BE2C (cell line): Measurements from ENCODE around the gene MYO18B. TPM values are rescaled to one million over a fixed set of nuclear protein-coding genes. Genes with fewer than 3 reads are reported as not detected.

ENCODE experiments used
- DNase-seq: peaks from one replicate; pipeline ENCODE4 v3.0.0-alpha.2; 2020
- H3K27me3 ChIP-seq: fragments of 250-450 bp; sonication (Bioruptor Pico); 2 replicates; pipeline ENCODE4 v1.5.1; 2020; ENCODE audit warnings: mild to moderate bottlenecking
- H3K36me3 ChIP-seq: fragments of 250-450 bp; sonication (Bioruptor Pico); 2 replicates; pipeline ENCODE4 v1.5.1; 2020; ENCODE audit warnings: mild to moderate bottlenecking
- H3K4me1 ChIP-seq: fragments of 250-450 bp; sonication (Bioruptor Pico); 2 replicates; pipeline ENCODE4 v1.5.1; 2020
- H3K4me3 ChIP-seq: 2 replicates; pipeline ENCODE4 v1.5.1; 2011; ENCODE audit warnings: low read depth, low read length
- H3K9me3 ChIP-seq: fragments of 250-450 bp; sonication (Bioruptor Pico); 2 replicates; pipeline ENCODE4 v1.5.1; 2020
- polyA plus RNA-seq: library from polyadenylated mRNA; unstranded; fragments of >200 nt; gene quantifications from one replicate; pipeline ENCODE4 v1.2.1, GENCODE V29; 2012; ENCODE audit warnings: low read depth, missing spikeins; ENCODE audit not compliant: insufficient read length, insufficient read depth
- TF ChIP-seq, protein P1 (sequence below): IDR thresholded peaks from 2 replicates; pipeline ENCODE4 v1.5.1; 2012; ENCODE audit warnings: mild to moderate bottlenecking, low read depth, low read length

MYO18B gene, protein sequence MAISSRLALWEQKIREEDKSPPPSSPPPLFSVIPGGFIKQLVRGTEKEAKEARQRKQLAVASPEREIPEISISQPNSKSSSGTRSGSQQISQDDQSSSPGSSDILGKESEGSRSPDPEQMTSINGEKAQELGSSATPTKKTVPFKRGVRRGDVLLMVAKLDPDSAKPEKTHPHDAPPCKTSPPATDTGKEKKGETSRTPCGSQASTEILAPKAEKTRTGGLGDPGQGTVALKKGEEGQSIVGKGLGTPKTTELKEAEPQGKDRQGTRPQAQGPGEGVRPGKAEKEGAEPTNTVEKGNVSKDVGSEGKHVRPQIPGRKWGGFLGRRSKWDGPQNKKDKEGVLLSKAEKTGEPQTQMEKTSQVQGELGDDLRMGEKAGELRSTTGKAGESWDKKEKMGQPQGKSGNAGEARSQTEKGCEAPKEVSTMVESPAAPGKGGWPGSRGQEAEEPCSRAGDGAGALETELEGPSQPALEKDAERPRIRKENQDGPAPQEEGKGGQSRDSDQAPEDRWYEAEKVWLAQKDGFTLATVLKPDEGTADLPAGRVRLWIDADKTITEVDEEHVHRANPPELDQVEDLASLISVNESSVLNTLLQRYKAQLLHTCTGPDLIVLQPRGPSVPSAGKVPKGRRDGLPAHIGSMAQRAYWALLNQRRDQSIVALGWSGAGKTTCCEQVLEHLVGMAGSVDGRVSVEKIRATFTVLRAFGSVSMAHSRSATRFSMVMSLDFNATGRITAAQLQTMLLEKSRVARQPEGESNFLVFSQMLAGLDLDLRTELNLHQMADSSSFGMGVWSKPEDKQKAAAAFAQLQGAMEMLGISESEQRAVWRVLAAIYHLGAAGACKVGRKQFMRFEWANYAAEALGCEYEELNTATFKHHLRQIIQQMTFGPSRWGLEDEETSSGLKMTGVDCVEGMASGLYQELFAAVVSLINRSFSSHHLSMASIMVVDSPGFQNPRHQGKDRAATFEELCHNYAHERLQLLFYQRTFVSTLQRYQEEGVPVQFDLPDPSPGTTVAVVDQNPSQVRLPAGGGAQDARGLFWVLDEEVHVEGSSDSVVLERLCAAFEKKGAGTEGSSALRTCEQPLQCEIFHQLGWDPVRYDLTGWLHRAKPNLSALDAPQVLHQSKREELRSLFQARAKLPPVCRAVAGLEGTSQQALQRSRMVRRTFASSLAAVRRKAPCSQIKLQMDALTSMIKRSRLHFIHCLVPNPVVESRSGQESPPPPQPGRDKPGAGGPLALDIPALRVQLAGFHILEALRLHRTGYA (N-terminal part only)
- 1.8 TPM for polyA plus RNA-seq

DNA sequence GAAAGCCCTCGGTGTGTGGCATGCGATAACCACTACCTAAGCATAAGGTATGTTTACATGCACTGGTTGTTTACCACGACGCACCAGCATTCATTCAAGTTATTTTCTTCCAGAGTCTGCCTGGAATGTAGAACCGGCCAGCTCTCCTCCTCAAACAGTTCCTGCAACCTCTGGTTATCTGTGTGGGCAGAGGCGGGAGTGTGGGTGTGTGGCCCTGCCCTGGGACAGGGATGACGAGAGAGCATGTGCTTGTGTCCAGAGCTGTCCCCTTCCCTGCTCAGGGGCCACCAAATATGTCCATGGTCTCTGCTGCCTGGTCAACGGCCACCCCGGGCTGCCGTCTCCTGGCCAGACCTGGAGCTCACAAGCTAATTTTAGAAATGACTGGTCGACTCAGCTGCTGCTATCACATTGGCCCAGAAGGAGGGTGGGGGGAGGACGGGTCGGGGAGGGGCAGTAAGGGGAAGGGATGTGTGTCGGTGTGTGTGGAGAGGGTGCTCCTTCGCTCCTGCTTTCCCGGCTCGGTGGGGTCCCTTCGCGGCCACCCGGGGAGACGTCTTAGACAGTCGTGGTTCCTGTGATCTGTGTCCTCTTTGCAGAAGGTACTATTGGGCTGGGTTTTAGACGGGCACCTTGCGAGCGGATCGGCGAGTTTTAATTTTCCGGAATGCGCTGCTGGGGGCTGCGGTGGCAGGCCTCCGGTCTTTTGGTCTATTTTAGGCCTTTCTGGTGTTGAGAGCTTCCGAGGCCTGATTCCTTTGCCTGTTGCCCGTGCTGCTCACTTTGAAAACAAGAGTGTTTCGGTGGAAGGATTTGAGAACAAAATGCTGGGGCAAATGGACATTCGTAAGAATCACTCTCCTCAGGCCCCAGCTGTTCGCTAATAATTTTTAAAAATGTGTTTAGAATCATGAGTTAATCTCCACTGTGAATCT lies at the start of gene MYO18B:
Gene MYO18B, plus strand, starts transcription at position 497 of the 935 bp plus-strand sequence. CDS start 18,905 bp downstream, outside the sequence.
- no peak for DNase-seq

DNA sequence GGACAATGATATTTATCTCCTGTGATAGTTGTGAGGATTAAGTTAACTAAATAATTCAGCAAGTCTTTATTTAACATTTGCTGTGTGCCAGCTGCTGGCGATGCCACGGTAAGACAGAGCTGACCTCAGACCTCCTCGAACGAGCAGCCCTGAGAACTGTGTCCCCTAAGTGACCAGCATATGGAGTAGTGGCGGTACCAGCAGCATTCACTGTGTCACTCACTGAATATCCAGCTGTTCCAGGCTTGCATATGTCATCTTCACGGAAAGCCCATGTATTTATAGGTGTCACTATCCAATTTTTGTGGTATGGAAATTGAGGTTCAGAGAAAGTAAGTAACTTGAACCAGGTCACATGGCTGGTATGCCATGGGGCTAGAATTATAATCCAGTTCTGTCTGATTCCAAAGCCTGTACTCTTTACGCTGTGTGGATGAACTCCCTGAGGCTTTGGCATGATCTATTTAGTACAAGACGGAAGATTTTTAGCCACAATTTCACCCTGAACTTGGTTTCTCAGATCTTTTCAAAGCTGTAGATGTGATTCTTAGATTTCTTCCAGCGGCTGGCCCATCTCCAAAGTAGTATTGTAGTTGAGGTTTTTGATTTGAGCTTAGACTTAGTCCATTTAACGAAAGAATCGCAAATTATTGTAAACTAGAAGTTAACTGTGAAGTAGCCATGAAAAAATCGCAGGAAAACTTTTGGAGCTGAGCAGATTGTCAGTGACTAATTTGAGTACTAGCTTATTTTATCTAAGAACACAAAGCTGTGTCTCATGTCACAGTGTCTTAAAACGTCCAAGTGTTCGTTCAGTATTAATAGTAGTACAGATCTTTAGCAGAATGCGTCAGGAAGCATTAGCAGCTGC lies 49.4 kb upstream of the MYO18B start:
- no peaks in the 10 kb centered on the region for H3K27me3 ChIP-seq

More for the DNA sequence above, at the start of gene MYO18B:
- Histone ChIP-seq H3K4me1 (peaks cover 16% of the 10 kb centered on the region), H3K27me3 (no peaks in the 10 kb centered on the region), H3K4me3 (no peak within 1 kb of the TSS), H3K9me3 (no peaks in the 10 kb centered on the region), H3K36me3 (no peaks in the 10 kb centered on the region)
- TF ChIP-seq, protein P1, sequence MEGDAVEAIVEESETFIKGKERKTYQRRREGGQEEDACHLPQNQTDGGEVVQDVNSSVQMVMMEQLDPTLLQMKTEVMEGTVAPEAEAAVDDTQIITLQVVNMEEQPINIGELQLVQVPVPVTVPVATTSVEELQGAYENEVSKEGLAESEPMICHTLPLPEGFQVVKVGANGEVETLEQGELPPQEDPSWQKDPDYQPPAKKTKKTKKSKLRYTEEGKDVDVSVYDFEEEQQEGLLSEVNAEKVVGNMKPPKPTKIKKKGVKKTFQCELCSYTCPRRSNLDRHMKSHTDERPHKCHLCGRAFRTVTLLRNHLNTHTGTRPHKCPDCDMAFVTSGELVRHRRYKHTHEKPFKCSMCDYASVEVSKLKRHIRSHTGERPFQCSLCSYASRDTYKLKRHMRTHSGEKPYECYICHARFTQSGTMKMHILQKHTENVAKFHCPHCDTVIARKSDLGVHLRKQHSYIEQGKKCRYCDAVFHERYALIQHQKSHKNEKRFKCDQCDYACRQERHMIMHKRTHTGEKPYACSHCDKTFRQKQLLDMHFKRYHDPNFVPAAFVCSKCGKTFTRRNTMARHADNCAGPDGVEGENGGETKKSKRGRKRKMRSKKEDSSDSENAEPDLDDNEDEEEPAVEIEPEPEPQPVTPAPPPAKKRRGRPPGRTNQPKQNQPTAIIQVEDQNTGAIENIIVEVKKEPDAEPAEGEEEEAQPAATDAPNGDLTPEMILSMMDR: no peak

DNA sequence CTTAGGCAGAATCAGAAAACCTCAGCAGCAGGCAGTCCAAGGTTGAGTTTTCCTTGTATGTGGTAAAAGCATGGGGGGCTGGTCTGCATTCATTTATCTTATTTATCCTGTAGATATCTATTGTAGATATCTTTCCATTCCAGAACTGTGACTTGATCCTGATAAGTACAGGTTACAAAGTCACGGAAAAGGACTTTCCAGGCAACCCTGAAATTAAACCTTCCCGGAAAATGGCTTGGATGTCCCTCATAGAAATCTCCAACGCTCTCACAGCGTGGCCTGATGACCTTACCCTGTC lies 48.8 kb upstream of the MYO18B start:
- Histone ChIP-seq H3K4me1 (peaks cover 75% of the 10 kb centered on the region), H3K36me3 (peaks cover 79% of the 10 kb centered on the region), H3K9me3 (no peaks in the 10 kb centered on the region), H3K4me3 (no peak overlapping the region), H3K27me3 (no peaks in the 10 kb centered on the region)
- TF ChIP-seq, protein P1: no peak
- DNase-seq: no peak

More for the DNA sequence above, 49.4 kb upstream of the MYO18B start:
- H3K36me3 ChIP-seq: peaks cover 83% of the 10 kb centered on the region
- H3K4me1 ChIP-seq: peaks cover 69% of the 10 kb centered on the region
- no peak for DNase-seq
- H3K9me3 ChIP-seq: no peaks in the 10 kb centered on the region
- H3K4me3 ChIP-seq: no peak overlapping the region
- TF ChIP-seq, protein P1: no peak

DNA sequence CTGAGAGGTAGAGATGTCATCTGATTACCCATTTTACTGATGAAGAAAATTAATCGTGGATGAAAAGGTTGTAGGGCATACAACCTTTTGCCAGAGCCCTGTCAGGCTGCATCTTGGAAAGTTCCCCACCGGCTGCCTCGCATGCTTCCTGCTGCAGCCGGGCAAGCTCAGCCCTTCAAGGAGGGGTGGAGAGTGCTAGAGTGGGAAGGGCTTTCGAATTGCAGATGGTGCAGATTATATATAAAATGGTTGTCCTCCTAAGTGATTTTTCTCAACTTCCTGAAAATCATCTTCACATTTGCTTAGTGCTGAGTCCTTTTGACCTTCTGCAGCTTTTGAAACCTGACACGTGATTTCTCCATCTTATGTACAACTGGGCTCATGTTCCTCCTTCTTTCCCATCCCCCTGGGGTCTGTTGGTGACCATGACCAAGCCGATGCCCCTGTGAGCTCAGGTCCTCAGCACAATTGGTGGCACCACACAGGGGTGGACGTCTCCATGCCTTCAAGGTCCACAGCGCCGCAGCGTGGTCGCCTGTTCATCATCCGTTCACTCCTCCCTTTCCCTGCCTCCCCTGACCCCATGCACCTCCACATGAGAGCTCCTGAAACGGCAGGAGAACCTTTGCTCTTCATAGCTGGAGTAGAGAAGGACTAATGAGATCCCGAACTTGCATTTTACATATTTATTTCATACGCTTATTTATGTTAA lies 47.6 kb upstream of the MYO18B start:
- H3K36me3 ChIP-seq: peaks cover 74% of the 10 kb centered on the region

More for the DNA sequence above, 47.6 kb upstream of the MYO18B start:
- H3K9me3 ChIP-seq: no peaks in the 10 kb centered on the region
- H3K27me3 ChIP-seq: no peaks in the 10 kb centered on the region
- peaks cover 86% of the 10 kb centered on the region for H3K4me1 ChIP-seq
- no peak overlapping the region for H3K4me3 ChIP-seq
- TF ChIP-seq, protein P1: peak; percentile 25; the same call in 1 of the 2 replicates
- peak; percentile 53 for DNase-seq
